NCI-H524 treated with DMSO at 0.1 percent for 48 hours (cell line): ENCODE data around the gene SLC4A11.
A peak's percentile ranks its signal among the peaks of the same experiment; 100 is the strongest.
"Not testable (repeated sequence)": the region's sequence is repeated elsewhere in the genome, so short reads cannot be mapped to it uniquely, and the experiment has no call there.

ENCODE experiments used
- DNase-seq: peaks from one replicate; lab custom pipeline; 2025; lab: John Stamatoyannopoulos, UW

SLC4A11 gene

DNA sequence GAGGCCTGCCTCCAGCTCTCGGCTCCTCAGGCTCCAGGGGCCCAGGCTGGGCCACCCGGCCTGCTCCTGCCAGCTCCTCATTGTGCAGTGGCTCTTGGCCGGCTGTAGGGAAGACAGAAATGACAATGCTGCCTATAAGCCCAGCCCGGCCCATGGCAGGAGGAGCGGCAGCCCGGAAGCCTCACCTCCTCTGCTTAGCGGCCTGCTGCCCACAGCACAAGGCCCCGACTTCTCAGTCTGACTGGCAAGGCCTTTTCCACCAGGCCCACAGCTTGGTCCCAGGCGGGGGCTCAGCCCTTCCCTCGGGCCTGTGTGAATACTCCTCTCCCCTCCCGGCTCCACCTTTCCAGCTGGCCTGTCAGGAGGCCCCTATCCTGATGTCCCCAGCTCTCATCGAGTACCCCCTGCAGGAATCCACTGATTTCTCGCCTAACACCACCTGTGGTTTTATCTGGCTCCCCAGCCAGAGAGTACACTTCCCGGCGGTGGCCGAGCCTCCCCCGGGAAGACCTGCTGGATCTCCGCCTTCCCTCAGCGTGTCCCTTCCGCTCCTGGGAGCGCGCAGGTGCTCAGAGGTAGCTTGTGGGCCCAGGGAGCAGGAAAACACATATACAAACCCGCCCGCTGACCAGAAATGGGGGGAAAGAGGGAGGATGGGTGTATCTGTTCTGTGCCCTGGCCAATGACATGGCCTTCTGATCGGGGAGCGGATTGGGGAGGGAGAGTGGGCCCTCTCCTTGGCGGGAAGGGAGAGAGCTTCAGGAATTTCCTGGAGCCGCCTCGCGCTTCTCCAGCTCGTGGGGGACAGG, 35.5 kb downstream of the SLC4A11 start:
- no peak for DNase-seq

DNA sequence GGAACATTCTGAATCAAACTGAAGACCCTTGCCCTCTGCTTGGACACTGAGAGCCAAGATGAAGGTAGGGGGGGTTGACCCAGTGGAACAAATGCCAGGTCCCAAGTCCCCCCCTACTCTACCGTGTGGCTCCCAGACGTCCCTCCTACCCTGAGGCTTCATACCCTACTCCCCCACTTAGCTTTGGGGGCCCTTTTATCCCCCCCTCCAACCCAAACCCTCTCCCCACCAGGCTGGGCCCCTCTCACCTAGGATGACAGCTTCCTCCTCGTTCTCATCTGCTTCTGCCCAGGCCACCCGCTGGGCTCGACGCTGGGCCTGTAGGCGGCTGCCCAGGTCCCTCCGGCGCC, 36.0 kb downstream of the SLC4A11 start:
- DNase-seq = no peak

DNA sequence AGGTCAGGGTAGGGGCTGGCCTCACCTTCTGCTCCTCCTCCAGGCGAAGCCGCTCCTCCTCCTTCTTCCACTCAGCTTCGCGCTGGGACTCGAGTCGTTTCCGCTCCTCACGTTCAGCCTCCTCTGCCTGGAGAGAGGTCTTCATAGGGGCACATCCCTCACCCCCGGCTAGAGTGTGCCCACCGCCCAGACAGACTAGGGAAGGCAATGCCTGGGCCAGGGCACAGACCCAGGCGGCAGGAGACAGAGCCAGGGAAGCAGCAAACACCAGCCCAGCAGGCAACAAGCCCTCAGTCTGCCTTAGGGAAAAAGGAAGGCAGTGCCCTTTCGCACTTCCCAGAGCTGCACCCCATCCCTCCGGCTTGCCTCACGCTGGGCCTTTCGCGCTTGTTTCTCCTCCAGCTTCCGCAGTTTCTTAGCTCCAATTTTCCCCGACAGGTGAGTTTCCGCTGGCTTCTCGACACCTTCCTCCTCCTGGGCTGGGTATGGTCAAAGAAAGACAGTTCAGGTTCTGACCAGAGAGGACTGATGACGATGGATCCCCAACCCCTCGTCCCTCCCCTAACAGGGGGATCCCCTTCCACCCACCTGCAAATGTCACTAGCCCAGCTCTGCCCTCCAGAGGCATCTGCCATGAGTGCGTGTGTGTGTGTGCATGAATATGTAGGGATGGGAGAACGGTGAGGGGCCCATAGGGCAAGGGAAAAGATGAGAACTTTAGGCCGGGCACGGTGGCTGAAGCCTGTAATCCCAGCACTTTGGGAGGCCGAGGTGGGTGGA, 38.8 kb downstream of the SLC4A11 start:
- DNase-seq = no peak

DNA sequence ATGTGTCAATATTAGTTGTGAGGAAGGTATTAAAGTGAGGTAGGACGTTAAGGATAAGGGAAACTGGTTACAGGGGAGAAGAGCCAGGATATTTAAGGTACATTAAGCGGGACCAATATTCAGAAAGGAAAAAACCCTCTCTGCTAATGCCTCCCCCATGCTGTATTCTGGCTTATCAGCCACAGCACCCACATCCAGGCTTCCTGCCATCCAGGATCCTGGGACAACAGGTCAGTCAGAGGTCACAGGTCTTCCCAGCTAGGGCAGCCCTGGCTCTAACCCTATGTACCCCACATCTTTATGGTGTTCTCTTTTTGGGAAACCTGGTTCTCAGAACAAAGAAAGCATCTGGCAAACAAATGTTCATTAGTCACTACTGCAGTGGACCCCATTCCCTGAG, 39.8 kb downstream of the SLC4A11 start:
- DNase-seq = no peak

DNA sequence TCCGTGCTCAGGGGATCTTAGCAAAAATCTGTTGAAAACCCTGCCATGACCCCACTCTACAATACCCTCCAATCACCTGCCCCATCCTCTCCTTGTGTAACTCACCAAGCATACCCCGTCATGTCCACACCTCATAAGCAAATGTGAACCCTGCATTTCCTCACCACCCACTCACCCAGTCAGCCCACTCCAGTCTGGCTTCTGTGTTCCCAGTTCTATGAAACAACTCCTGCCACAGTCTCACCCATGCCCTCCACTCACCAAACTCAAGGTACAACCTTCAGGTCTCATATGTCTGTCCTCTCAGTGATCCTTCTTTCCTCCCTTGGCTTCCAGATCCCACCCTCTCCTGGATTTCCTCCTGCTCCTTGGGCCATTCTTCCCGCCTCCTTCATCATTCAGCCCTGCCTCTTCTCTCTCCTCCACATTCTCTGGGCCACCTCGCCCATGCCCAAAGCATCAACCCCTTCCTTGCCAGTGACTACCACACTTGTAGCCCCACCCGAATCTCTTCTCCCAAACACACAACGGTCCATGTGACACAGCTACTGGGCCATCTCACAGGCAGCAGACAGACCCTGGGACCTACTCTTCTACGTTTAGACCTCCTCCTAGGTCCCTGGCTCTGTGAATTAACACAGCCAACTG, 43.3 kb downstream of the SLC4A11 start:
- no peak for DNase-seq

DNA sequence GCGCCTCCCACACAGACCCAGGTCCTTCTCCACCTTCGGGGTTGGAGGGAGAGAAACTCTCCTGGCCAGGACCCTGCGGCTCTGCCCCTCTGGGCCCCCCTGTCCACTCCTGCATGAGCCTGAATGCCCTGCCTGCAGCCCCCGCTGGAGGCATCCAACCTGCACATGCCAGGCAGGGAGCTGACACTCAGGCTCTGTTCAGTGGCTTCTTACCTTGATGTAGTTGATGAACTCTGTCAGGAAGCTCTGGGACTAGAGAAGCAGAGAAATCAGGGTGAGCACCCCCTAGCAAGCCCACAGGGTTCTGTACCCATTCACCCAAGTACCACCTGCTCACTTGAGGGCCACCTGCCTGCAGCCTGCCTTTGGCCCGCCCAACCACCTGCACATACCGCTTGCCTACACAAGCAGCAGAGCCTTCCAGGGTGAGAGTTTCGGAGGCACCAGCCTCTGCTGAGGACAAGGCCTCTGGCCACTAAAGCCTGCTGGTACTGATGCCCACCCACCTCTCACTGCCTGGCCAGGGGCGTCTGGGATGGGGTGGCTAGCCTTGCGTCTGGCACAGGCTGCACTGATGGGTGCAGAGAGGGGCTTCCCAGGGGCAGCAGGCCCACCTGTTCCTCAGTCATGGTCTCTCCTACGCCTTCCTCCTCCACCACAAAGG, 44.2 kb downstream of the SLC4A11 start:
- DNase-seq = no peak

DNA sequence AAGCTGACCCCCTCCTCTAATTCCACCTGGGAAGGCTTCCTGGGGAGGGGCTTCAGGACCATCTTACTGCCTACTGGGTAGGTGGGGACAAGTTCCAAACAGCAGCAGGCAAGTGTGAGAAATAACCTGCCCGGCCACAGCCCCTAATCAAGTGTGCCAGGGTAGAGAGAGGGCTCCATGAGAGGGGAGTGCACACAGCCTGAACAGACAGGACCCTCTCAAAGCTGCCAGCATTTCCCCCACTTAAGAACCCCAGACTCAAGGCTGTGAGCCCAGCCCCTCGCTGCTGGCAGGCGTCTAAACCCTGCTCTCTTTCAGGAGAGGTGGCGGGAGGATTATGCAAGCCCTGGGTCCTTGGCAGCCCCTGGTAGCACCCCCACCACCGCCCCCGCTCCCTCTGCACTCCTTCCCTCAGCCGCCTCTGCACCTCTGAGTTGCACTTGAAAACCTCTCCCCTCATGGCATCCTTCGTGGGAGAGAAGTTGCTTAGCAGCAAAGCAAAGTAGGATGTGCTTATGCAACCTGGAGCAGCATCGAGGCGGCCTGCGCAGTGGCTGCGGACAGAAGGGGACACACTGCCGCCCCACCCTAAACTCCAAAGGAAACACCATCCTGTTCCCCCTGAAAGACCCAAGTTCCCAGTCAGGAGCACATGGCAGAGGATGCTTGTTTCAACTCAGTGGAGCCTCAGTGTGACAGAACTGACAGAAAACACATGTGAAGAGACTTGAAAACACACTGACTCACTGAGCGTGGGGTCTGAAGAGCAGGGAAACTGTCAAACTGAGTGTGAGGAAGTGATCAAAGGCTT, 45.0 kb downstream of the SLC4A11 start:
- DNase-seq = no peak

DNA sequence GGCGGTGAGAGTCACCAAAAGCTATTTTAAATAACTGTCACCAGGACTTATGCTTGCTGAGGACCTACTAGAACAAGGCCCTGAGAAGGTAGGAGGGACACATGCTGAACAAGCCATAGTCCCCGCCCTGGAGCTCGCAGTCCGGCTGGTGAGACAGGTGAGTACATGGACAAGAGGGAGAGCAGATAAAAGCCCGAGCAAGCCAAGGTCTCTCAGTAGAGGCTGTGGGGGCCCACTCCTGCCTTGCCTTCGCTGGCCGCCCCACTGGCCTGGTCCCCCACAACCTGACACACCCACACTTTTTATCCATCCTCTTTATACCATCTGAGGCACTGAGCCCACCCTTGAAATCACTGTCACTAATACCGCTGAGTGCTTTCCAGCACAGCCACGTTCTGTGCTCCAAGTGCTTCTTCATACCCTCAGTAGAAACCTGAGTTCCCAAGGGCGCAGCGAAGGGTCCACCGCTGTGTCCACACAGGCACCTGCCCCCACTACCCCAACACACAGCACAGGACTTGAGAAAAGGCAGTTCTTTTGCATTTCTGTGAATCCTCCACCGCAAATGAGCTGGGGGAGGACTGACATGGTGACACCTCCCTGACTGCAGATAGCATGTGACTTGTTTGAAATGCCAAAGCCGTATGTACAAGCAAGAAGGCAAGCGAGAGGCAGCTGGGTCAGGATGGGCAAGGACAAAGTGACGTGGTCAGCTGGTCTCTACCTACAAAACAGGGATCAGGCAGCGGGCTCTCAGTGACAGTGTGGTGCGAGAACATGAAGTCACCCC, 46.6 kb downstream of the SLC4A11 start:
- DNase-seq = no peak

DNA sequence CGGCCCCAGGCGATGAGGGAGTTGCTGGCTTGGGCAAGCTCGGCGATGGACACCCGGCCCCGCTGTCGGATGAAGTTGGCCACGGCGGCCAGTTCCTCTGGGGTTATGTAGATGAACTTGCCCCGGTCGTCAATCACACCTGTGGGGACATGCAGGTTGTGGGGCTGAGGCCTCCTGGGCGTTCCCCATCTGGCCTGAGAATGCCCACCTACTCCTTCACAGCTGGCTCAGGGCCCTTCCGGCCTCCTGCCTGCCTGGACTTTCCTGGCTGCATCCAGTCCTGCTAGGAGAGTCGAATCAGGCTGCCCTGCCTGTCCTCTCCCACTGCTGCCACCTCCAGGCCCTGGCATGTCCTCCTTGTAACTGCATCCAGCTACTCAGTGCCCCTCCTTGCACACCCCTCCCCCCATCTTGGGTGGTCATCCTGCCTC, 48.3 kb downstream of the SLC4A11 start:
- no peak for DNase-seq

DNA sequence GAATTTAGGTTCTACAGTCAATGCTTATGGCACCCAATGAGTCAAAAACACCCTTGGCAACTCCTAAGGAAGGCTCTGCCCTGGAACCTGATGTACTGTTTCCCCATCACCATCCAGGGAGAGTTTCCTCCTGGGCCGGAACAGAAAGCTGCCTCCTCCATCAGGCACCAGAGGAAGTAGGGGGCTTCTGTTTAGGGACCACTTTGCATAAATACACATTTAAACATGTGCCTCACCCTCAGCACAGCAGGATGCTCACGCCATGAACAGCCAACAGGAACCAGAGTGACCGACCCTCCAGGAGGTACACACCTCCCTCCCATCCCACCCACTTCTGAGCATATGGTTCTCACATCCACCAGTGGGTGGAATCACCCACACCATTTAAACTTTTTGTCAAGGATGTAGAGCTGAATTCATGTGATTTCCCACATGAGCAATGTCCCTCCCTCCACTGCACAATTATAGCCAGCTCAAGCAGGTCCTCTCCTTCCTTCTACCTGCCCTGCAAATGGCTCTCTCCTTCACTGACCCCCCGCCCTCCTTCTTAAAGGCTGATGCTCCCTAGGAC, 49.3 kb downstream of the SLC4A11 start:
- no peak for DNase-seq

DNA sequence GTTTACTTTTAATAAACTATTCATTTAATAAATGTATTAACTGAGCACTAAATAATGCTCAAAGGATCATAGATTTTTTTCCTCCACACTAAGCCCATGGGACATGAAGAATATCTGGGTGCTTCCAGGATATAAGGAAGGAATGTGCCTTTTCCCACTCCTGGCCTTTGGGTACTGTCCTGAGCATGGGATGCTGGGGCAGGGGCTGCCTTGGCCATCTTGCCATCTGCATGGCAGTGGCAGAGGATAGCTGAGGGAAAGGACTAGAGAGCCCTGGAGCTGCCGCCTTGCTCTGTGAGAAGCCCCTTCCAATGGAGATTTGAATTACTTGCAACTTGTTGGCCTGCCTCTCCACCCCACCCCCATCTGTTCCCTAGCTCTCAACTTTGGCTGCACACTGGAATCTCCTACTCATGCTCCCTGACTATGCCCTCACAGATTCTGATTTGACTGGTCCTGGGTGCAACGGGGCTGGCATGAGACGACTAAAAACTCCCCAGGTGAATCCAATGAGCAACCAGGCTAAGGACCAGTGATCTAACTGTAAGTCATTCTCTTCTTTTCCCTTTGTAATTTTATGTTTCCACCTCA, 50.1 kb downstream of the SLC4A11 start:
- DNase-seq = peak; percentile 67

DNA sequence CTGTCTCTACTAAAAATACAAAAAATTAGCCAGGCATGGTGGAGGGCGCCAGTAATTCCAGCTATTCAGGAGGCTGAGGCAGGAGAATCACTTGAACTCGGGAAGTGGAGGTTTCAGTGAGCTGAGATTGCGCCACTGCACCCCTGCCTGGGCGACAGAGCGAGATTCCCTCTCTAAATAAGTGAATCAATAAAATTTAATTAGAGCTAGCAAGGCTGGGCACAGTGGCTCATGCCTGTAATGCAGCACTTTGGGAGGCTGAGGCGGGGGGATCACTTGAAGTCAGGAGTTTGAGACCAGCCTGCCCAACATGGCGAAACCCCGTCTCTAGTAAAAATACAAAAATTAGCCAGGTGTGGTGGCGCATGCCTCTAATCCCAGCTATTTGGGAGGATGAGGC, 51.1 kb downstream of the SLC4A11 start:
- DNase-seq = not testable (repeated sequence)

DNA sequence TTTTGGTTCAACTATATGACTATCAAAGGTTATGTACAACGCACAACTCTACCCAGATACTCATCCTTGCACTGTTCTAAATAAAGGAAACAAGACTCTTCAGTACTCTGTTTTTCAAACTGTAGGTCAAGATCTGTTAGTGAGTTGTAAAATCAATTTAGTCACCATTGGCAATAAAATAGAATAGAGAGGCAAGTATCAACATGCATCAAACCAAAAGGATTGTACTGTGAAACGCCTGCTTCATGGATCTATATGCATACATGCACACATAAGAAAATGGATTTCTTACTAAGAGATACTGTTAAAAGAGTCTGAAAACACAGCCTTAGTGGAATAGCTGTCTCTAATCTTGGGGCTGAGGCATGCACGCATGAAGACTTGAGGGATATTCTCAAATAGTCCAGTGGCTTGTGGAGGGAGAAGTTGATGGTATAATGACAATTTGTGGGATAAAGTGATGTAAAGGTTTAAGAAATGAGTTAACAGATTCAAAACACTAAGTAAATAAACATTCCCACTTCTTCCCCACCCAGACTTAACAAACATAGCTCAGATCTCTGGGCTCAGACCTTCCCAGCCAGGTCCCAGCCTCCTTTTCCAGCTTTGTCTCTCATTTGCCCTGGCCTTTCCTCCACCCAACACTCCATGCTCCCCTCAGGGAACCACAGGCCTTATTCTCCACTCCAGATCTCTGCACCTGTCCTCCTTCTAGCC, 54.9 kb downstream of the SLC4A11 start:
- no peak for DNase-seq

DNA sequence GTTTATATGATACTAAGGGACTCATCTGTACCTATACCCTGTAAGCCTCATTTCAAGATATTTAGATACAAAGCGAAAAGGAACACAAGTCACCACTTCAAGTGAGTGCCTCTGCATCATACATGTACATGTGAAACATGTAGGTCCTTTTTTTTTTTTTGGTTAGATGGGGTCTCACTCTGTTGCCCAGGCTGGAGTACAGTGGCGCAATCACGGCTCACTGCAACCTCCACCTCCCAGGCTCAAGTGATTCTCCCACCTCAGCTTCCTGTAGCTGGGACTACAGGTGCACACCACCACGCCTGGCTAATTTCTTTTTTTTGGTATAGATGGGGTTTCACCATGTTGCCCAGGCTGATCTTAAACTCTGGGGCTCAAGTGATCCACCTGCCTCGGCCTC, 56.6 kb downstream of the SLC4A11 start:
- DNase-seq = not testable (repeated sequence)

DNA sequence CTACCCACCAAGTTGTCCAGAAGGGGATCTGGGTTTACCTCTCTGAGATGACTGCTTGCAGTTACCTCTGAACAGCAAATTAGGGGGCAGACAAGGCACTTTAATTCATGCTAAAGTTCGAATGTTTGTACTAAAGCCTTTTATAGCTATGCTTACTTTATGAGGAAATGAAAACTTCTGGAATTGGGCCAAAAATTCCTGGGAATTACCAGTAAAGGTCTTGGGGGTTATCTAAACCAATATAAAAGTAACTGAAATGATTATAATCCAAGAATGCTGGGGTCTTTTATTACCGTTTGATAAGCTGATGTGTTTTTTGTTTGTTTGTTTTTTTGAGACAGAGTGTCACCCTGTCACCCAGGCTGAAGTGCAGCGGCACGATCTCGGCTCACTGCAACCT, 57.7 kb downstream of the SLC4A11 start:
- no peak for DNase-seq

DNA sequence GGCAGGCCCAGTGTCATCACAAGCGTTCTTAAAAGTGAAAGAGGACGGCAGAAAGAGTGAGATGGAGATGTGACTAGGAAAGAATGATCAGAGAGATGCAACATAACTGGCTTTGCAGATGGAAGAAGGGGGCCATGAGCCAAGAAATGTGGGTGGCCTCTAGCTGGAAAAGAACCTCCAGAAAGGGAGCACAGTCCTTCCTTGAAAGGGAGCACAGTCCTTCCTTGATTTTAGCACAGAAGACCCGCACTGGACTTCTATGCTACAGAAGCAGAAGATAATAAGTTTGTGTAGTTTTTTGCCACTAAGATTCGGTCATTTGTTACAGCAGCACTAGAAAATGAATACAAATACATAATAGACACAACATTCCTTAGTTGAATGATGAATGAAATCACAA, 58.7 kb downstream of the SLC4A11 start:
- DNase-seq = no peak

DNA sequence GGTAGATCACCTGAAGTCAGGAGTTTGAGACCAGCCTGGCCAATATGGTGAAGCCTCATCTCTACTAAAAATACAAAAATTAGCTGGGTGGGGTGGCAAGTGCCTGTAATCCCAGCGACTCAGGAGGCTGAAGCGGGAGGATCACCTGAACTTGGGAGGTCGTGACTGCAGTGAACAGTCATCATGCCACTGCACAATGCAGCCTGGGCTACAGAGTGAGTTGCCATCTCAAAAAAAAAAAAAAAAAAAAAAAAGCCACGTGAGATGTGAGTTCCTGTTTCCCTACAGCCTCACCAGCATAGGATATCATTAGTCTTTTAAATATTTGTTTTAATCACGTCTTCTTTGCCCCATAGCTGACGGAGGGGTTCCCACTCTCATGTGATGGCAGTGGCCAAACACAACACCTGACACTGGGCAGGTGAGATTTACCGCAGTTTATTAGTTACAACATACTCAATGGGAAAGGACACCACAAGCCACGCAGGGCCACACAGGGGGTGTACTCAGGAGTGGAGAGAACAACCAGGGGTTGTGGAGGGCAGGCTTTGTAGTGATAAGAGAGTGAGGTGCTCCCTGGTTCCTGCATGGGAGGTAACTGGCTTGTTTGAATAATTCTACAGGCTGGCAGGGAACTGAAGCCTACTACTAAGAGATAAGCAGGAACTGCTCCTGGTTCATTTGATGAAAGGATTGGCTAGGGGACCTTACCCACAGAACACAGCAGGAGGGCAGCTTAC, 61.1 kb downstream of the SLC4A11 start:
- DNase-seq = no peak
